ENCODE measurements around the gene CNDP2.

DNA sequence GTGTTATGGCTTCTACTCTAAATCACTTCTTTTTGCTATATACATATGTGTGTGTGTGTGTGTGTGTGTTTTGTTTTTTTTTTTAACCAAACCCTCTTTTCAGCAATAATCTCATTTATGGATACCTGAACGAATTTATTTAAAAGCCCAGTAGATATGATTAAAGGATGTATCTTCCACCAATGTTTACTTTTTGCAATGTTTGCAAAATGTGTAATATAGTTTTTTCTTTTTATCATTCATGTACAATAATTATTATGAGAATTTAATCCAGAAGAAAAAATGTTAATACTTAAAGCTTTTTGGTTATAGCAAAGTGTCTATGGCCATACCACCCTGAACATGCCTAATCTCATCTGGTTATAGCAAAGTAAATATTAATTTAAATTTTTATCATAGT is 1.6 kb upstream of the CNDP2 start:
- TF ChIP-seq EZH2phosphoT487 (IDR thresholded peaks at IDR 0.05; ENCODE audit: insufficient read depth, low read depth): no peak
- TF ChIP-seq EZH2 (IDR thresholded peaks at IDR 0.05; ENCODE audit: insufficient read depth, poor library complexity, severe bottlenecking): no peak
